ENCODE data around the gene ZFYVE21. TPM values are rescaled to one million over a fixed set of nuclear protein-coding genes. Genes with fewer than 3 reads are reported as not detected.

The ZFYVE21 gene
- total and polyA plus RNA-seq, 2 donors from 2014 or later = 67.8 to 70.9 TPM

DNA sequence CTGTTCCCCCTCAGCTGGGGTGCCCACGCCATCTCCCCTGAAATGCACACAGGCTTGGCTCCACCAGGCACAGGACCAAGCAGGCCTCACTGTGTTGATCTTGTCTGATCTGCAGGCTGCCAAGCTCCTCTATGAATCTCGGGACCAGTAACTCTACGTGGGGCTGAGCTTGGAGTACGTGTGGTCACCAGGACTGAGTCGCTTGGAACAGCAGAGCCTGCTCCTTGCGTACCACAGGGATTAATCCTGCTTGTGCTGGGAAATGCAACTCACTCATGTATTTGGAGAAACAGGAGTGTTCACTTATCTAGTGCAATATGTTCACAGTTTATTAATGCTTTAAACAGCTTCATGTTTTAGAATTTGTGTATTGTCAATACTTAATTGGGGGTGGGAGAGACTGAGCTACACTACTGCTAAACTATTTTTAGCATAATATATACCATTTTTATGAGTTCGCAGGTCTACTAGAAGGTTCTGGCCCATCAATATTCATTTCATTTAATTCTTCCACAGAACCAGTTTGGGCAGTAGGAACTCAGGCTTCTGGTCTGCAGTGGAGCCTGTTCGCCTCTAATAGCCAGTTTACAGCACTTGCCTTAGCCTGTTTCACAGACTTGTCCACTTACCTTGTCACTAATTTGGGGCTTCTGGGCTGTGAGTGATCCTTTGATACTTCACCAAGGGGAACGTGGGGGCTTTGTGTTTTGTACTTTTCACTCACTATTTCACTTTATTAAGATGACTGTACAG, 17.4 kb downstream of the ZFYVE21 start:
- Histone ChIP-seq H3K9me3 (ENCODE audit: control insufficient read depth in 2 of 3, insufficient read depth in 1 of 3, low read length in 3 of 3) (no peaks in the 10 kb centered on the region), H3K27me3 (ENCODE audit: control insufficient read depth, insufficient read depth, low read length) (no peaks in the 10 kb centered on the region), H3K4me3 (ENCODE audit: low read length in 3 of 3) (no peak overlapping the region), H3K9ac (ENCODE audit: low read length in 3 of 3) (no peak overlapping the region), H3K27ac (ENCODE audit: low read depth in 2 of 2, low read length in 2 of 2) (peak overlapping the region in 1 of 2 donors; percentile 26), H3K4me1 (ENCODE audit: control insufficient read depth in 2 of 3, insufficient read depth in 2 of 3, low read depth in 1 of 3, low read length in 3 of 3) (peaks cover 0 to 23% (median 16%) of the 10 kb centered on the region in 3 donors), H3K36me3 (ENCODE audit: control insufficient read depth in 2 of 3, insufficient read depth in 3 of 3, low read length in 3 of 3) (peaks cover 4 to 36% (median 8%) of the 10 kb centered on the region in 3 donors)
- intact Hi-C loops (cut with DNase I) = no loop called here
- no peak for FAIRE-seq
- peak in 2 of 5 donors; percentile 50 to 62 for DNase-seq
- TF ChIP-seq, protein P1, sequence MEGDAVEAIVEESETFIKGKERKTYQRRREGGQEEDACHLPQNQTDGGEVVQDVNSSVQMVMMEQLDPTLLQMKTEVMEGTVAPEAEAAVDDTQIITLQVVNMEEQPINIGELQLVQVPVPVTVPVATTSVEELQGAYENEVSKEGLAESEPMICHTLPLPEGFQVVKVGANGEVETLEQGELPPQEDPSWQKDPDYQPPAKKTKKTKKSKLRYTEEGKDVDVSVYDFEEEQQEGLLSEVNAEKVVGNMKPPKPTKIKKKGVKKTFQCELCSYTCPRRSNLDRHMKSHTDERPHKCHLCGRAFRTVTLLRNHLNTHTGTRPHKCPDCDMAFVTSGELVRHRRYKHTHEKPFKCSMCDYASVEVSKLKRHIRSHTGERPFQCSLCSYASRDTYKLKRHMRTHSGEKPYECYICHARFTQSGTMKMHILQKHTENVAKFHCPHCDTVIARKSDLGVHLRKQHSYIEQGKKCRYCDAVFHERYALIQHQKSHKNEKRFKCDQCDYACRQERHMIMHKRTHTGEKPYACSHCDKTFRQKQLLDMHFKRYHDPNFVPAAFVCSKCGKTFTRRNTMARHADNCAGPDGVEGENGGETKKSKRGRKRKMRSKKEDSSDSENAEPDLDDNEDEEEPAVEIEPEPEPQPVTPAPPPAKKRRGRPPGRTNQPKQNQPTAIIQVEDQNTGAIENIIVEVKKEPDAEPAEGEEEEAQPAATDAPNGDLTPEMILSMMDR (IDR thresholded peaks at IDR 0.05; ENCODE audit: borderline replicate concordance, extremely low read depth, insufficient read depth) = no peak

DNA sequence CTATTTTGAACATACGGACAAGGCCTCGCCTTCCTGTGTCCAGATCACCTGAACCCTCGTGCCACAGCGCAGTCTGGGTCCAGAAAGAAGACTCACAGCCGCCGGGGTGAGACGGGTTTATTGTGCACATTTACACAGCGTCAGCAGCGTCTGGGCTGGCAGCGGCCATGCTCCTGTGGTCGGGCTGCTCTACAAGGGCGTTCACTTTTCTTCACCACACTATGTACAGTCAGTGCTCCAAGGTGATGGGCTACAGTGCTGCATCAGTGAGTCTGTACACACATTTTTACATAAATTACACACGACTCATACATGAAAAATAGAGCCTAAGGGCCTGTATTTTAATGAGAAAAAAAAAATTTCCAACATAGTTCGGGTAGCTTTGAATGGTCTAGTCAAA, 18.0 kb downstream of the ZFYVE21 start:
- Histone ChIP-seq H3K4me1 (ENCODE audit: control insufficient read depth in 2 of 3, insufficient read depth in 2 of 3, low read depth in 1 of 3, low read length in 3 of 3) (peaks cover 0 to 23% (median 16%) of the 10 kb centered on the region in 3 donors), H3K36me3 (ENCODE audit: control insufficient read depth in 2 of 3, insufficient read depth in 3 of 3, low read length in 3 of 3) (peaks cover 5 to 39% (median 14%) of the 10 kb centered on the region in 3 donors), H3K27me3 (ENCODE audit: control insufficient read depth, insufficient read depth, low read length) (no peaks in the 10 kb centered on the region), H3K9me3 (ENCODE audit: control insufficient read depth in 2 of 3, insufficient read depth in 1 of 3, low read length in 3 of 3) (no peaks in the 10 kb centered on the region), H3K4me3 (ENCODE audit: low read length in 3 of 3) (no peak overlapping the region), H3K27ac (ENCODE audit: low read depth in 2 of 2, low read length in 2 of 2) (peak overlapping the region in 1 of 2 donors; percentile 26), H3K9ac (ENCODE audit: low read length in 3 of 3) (no peak overlapping the region)
- TF ChIP-seq, protein P1 (IDR thresholded peaks at IDR 0.05; ENCODE audit: borderline replicate concordance, extremely low read depth, insufficient read depth) = no peak
- DNase-seq = peak in 2 of 5 donors; percentile 22 to 58
- intact Hi-C loops (cut with DNase I) = no loop called here
- no peak for FAIRE-seq

- Histone ChIP-seq H3K9ac (ENCODE audit: low read length in 3 of 3) (peak overlapping the region in 1 of 3 donors; percentile 40), H3K4me3 (ENCODE audit: low read length in 3 of 3) (no peak overlapping the region), H3K4me1 (ENCODE audit: control insufficient read depth in 2 of 3, insufficient read depth in 2 of 3, low read depth in 1 of 3, low read length in 3 of 3) (peaks cover 0 to 23% (median 16%) of the 10 kb centered on the region in 3 donors), H3K36me3 (ENCODE audit: control insufficient read depth in 2 of 3, insufficient read depth in 3 of 3, low read length in 3 of 3) (peaks cover 4 to 41% (median 14%) of the 10 kb centered on the region in 3 donors), H3K27me3 (ENCODE audit: control insufficient read depth, insufficient read depth, low read length) (no peaks in the 10 kb centered on the region), H3K27ac (ENCODE audit: low read depth in 2 of 2, low read length in 2 of 2) (no peak overlapping the region), H3K9me3 (ENCODE audit: control insufficient read depth in 2 of 3, insufficient read depth in 1 of 3, low read length in 3 of 3) (no peaks in the 10 kb centered on the region)
- TF ChIP-seq, protein P1 (IDR thresholded peaks at IDR 0.05; ENCODE audit: borderline replicate concordance, extremely low read depth, insufficient read depth) = no peak
- FAIRE-seq (no peak), DNase-seq (peak in 1 of 5 donors; percentile 68)
- intact Hi-C loops (cut with DNase I) = no loop called here
Measured at GRCh38 chr14:103734081-103734888, 18.7 kb downstream of the ZFYVE21 start.
